Raji (cell line): ENCODE measurements around the gene PCDH1.

Source experiments
- POLR2A ChIP-seq: IDR thresholded peaks from 2 replicates; pipeline ENCODE4 v1.6.1; 2011; ENCODE audit warnings: low read depth, low read length, control low read depth; ENCODE audit not compliant: insufficient read depth

PCDH1 gene

DNA sequence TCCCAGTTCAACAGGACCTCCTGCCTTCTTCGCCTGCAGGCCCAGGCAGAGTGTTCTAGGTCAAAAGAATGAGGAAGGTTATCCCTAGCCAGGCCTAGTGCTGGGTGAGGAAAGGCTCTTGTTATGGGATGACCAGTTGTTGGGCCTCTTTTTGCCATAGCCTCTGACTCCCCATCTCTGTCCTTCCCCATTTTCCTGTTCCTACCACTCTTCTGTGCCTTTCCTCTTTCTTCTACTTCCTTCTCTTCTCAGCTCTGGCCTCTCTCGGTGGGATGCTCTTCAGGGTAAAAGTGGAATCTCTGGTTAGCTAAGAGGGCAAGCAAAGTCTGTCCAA lies 1.2 kb upstream of the PCDH1 start:
- no peak for TF ChIP-seq POLR2A

DNA sequence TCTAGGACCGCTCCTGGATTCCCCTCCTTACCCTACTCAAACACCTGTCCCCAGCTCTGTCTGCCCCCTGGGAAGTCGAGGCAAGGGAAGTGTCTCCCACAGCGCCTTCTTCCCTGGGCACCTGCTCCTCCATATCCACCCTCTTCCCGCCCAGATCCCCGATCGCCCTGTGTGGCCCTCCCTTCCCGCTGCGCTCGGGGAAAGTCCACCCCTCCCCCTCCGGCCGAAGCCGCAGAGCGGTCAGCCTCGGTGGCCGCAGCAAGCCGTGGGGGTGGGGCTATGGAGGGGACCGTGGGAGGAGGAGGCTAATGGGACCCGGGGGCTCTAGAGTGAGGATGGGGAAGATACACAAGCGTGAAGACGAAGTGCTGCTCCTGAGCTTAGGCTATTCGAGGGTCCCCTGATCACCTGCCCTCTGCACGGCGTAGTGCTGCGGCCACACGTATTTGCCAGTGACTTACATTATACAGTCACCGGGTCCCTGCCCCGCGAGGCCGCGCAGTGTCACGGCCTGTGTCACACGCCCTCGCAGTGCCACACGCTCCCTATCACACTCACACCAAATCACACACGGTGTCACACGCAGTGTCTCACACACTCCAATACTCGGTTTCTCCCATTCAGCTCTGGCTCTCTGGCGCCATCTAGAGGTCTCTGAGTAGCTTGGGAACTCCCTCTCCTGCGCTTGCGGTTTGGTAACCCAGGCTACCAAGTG lies 658 bp upstream of the PCDH1 start:
- no peak for TF ChIP-seq POLR2A

- TF ChIP-seq POLR2A: no peak
These were observed 639 bp downstream of the PCDH1 start for GRCh38 chr5:141877356-141878185.

DNA sequence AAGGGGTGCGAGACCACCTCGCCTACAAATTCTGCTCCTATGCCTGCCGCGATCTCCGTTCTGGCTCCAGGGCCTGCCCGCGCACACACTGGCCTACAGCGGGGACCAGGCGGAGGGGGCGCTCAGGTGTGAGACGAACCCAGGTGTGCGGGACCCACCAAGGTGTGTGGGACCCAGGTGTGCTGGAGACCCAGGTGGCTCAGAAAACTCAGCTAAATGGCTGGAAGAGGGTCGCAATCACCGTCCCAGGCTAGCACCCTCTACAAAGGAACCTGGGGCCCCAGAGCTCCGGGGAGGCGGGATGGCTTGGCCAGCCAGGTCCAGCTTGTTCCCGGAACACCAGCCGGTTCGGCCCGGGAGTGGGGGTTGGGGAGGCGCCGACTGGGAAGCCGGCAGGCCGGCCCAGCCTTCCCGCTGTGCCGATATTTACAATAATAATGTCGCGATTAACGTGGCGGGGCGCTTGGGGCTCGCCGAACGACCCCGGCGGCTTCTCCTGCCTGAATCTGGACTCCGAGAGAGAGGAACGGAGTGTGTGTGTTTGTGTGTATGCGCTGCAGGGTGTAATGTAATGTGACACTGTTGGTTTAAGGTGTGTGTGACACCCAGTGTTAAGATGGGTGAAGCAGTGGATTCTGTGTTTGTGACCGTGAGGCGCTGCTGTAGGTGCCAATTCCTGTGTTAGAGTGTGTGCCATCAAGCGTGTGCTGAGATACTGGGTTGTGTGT lies 1.4 kb downstream of the PCDH1 start:
- no peak for TF ChIP-seq POLR2A

- TF ChIP-seq POLR2A: no peak
These were observed 2.2 kb downstream of the PCDH1 start for GRCh38 chr5:141875795-141876627.

DNA sequence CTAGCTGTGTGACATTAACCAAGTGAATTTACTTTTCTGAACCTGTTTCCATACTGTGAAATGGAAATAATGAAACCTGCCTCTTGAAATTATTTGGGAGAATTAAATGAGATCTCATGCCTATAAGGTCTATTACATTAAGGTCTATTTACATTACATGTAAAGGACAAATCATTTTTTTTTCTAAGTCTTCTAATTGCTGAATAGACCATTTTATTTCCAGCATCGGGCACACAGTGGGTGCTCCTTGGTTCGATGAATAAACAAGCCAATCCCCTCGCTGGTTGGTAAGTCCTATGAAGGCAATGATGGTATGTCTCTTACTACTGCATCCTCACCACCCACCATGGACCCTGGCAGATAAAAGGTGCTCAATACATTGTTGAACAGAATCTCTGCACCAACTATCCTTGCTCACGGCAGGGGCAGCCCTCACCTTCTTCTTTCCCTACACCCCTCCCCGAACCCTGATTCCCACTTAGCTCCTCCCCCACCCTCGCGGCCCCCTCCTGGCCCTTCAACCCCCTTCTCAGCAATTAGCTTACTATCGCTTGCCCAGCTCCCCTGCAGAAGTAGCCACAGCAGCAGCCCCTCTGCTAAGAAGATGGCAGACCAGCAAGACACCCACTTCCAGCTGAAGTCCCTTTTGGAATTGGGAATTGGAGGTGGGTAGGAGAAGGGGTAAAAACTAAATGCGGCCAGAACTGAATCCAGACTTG lies 3.0 kb downstream of the PCDH1 start:
- no peak for TF ChIP-seq POLR2A

- no peak for TF ChIP-seq POLR2A
These were observed 3.8 kb downstream of the PCDH1 start for GRCh38 chr5:141874262-141874964.

DNA sequence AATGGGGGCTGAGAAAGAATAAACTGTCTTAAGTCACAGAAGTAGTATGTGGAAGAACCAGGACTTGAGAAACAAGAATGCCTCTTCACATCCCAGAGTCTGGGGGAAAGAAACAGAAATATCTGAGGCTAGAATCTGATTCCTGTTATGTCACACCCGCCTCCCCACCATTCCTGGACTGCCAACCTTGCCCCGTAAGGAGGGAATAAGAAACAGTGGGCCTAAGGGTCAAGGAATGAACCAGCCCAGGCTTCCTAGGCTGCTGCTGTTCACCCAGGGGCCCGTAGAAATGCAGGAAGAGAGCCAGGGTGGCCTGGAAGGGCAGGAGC lies 4.3 kb downstream of the PCDH1 start:
- TF ChIP-seq POLR2A: no peak

DNA sequence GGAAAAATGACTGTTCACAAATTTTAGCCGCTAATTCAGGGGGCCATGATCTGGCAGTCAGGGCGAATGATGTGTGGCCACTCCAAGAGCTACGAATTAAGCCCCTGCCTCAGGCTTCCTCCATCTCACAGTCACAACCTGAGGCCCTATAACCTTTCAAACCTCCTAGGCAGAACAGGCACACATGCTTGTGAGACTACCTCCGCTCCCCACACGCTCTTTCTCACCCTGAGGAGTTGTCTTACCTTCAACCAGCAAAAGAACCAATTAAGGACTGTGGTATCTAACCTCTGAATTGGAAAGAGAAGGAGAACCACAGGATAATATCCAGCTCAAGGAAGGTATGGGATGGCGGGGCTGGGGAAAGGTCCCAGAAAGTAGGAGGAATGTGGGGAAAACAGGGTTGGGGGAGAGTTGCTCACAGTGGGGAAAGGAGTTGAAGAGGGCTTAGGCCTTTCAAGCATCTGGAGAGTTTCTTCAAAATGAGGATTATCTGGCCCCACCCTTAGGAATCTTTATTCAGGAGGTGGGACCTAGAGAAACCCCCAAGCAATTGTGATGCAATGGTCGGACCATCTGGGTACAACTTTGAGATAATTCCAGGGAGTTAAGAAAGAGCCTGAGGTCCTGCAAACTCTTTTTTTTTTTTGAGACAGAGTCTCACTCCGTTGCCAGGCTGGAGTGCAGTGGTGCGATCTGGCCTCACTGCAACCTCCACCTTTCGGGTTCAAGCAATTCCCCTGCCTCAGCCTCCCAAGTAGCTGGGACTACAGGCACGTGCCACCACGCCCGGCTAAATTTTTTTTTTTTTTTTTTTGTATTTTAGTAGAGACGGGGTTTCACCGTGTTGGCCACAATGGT lies 5.5 kb downstream of the PCDH1 start:
- no peak for TF ChIP-seq POLR2A

- TF ChIP-seq POLR2A: no peak
These were observed 6.3 kb downstream of the PCDH1 start for GRCh38 chr5:141871870-141872269.

DNA sequence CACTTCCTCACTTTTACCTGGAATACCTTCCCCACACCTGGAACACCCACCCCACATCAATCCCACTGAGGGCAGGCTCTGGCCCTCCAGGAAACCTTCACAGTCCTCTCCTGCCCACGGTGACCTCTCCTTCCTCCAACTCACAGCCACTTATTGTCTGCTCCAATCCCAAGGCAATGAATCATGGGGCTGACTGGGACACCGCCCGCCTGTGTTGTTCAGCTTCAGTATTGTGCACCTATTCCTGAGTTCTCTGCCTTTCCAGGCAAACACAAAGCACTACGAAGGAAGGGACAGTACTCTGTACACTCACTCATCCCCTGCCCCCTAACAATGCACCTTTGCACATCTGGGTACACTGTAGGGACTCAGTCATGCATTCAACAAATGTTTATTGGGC lies 7.3 kb downstream of the PCDH1 start:
- no peak for TF ChIP-seq POLR2A

DNA sequence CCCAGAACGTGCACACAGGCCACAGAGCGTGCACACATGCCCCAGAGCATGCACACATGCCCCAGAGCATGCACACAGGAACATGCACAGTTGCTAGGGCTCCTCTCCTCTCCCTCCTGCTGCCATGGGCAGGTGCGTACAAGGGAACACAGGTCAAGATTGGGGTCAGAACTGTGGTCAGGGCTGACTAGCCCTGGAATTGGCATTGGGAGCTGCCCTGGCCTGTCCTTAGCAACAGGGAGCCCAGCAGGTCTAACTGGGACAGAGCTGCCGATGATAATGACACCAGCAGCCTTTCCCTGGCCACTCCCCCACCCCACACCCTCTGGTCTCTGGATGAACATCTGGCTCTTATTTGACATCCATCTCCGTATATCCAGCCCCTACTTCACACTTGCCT lies 8.0 kb downstream of the PCDH1 start:
- no peak for TF ChIP-seq POLR2A

DNA sequence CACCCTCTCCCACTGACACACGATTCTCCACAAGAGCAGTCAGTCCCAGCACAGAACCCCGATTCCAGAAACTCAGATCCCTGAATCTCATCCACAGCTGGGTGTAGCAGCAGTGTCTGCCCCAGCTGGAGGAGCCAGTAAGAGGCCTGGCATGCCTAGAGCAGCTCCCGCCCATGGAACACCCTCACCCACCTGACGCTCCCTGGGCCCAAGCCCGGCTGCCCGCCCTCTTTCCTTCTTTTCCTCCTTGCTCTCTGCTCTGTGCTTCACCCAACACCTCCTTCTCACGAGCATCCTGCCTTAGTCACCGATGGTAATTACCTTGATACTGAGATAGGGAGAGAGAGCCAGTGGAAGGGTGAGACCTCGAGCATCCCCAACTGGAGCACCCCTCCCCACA lies 8.7 kb downstream of the PCDH1 start:
- no peak for TF ChIP-seq POLR2A
